GM12891 (cell line): ENCODE results near the gene MDGA2.

ENCODE experiments used
- DNase-seq: peaks from one replicate; pipeline ENCODE4 v3.0.0; 2011; ENCODE audit warnings: low spot score; ENCODE audit not compliant: insufficient read length
- FAIRE-seq: peaks from 2 replicates; lab custom pipeline; 2011; peaks lifted over from hg19 to GRCh38; lab: Jason Lieb, UNC
- PAX5 ChIP-seq: IDR thresholded peaks from 2 replicates; pipeline ENCODE4 v1.6.1; 2011; ENCODE audit warnings: low read length, moderate library complexity, mild to moderate bottlenecking; ENCODE audit not compliant: insufficient read depth, severe bottlenecking
- POLR2A ChIP-seq: IDR thresholded peaks from 2 replicates; pipeline ENCODE4 v1.6.1; 2011; ENCODE audit warnings: low read depth, low read length, control low read depth
- POLR2AphosphoS5 ChIP-seq: IDR thresholded peaks from 2 replicates; pipeline ENCODE4 v1.6.1; 2011; ENCODE audit warnings: low read depth, low read length, control low read depth
- POU2F2 ChIP-seq: IDR thresholded peaks from 2 replicates; pipeline ENCODE4 v1.6.1; 2011; ENCODE audit warnings: low read depth, mild to moderate bottlenecking, control low read depth, low read length, moderate library complexity
- SPI1 ChIP-seq: IDR thresholded peaks from 2 replicates; pipeline ENCODE4 v1.6.1; 2011; ENCODE audit warnings: low read depth, low read length, control low read depth
- TAF1 ChIP-seq: IDR thresholded peaks from 2 replicates; pipeline ENCODE4 v1.6.1; 2011; ENCODE audit warnings: low read depth, low read length, control low read depth

MDGA2 gene

DNA sequence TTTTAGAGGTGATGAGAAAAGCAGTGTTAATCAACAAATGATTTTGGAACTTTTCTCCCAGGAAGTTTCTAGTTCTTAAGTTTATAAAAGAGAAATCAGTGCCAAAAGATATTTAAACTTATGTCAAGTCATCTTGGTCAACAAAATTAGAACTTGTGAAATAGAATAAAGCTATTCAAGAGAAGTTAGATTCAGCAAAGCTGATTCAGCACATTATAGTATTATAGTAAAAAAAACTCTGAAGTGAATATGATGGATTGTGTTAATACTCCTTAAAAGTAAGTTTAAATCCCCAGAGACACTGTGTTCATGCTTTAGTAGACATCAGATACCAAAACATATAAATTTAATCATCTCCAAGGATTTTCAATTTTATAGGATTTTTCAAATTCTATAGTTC is 813.7 kb downstream of the MDGA2 start:
- FAIRE-seq (no peak), DNase-seq (no peak)
- TF ChIP-seq TAF1 (no peak), POLR2A (no peak), SPI1 (no peak), POLR2AphosphoS5 (no peak), POU2F2 (no peak), PAX5 (no peak)

DNA sequence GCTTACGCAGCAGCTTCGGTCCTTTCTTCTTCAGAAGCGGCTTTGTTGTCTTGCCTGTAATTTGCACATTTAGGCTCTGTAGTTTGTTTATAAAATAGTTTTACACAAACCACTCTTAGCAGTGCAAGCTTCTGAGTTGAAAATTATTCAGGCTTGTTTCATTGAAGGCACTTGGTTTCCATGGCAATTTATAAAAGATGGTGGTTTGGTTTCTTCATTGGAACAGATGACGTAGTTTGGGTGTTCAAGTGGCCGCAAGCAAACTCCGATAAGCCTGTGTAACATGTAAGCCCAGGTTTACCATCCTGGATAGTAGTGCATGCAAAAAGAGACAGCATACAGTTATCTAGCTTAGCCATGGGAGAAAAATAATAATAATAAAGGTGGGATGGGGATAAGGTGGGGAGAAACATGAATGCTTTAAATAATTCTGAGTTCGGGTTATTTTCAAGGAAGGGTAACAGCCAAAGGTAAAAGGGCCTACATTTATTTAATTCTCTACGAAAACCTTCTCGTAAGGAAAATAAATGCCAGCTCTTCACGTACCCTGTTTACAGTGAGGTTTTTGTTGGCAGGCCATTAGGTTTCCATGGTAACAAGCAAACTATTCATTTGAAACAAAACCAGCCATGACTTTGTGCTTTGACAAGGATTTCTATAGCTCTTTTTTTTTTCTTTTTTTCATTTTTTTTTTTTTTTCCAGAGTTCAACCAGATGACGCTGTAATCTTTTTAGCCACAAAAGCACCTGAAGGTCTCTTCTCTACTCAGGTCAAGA is 834.3 kb downstream of the MDGA2 start:
- DNase-seq (no peak), FAIRE-seq (no peak)
- TF ChIP-seq SPI1, result no peak
- no peak for TF ChIP-seq POLR2AphosphoS5
- TF ChIP-seq TAF1, result no peak
- no peak for TF ChIP-seq POU2F2
- no peak for TF ChIP-seq PAX5
- no peak for TF ChIP-seq POLR2A

DNA sequence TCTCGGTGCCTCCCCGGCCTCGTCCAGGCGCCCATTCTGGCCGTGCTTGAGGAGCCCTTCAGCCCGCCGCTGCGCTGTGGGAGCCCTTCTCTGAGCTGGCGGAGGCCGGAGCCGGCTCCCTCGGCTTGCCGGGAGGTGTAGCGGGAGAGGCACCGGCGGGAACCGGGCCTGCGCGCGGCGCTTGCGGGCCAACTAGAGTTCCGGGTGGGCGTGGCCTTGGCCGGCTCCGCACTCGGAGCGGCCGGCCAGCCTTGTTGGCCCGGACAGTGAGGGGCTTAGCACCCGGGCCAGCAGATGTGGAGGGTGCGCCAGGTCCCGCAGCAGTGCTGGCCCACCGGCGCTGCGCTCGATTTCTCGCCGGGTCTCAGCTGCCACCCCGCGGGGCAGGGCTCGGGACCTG is 855.1 kb downstream of the MDGA2 start:
- no peak for FAIRE-seq
- no peak for TF ChIP-seq POU2F2

DNA sequence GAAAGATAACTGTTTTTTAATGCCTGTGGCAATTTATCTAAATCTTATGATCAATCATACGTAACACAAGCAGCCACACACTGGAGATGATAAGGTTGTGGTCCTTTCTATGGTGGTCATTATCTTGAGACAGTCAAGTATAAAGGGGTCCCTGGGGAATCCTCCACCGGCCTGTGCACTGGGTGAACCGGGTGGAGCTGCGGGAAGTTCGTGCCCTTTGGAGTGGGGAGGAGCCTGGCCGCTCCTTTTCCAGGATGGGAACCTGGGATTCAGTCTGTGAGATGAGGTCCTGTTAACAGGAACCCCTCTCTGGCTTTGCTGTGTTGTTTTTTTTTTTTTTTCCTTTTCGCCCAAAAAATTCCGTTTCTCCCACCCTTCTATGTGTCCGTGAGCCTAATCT is 856.3 kb downstream of the MDGA2 start:
- TF ChIP-seq POLR2AphosphoS5 (no peak), POLR2A (no peak), POU2F2 (no peak), PAX5 (no peak), TAF1 (no peak), SPI1 (no peak)
- FAIRE-seq, result no peak
- DNase-seq, result no peak

More for the DNA sequence above, 855.1 kb downstream of the MDGA2 start:
- no peak for DNase-seq

DNA sequence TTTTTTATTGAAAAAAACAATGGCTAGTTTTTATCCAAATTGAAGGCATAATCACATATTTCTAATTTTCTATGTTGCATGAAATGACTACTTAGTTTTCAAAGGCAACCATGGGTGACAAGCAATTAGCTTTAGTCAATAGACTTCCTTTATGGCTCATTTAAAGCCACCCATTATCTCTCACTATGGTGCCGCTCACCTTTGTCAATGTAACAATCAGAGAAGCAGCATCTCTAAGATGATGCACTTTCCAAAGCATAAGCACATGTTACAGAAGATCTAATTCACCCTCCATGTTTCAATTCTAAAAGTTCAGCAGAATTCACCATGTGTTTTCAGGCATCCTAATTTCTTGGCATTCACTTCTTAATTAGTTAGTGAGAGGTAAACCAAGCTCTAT is 857.3 kb downstream of the MDGA2 start:
- FAIRE-seq (no peak), DNase-seq (no peak)
- TF ChIP-seq POLR2A (no peak), TAF1 (no peak)

DNA sequence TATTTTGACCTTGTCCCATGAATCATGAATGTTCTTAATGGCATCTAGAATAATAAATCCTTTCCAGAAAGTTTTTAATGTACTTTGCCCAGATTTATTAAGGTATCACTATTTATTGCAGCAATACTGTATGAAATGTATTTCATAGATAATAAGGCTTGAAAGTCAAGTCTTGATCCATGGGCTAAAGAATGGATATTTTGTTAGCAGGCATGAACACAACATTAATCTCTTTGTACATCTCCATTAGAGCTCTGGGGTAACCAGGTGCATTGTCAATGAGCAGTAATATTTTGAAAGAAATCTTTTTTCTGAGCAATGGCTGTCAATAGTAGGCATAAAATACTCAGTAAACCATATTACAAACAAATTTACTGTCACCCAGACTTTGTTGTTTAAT is 882.3 kb downstream of the MDGA2 start:
- no peak for FAIRE-seq
- no peak for DNase-seq
- no peak for TF ChIP-seq TAF1
- no peak for TF ChIP-seq SPI1
- TF ChIP-seq POLR2AphosphoS5, result no peak
- no peak for TF ChIP-seq PAX5
- no peak for TF ChIP-seq POU2F2
- no peak for TF ChIP-seq POLR2A
